C4-2B (cell line): ENCODE measurements around the gene ELOVL2.

Source experiments
- CTCF ChIP-seq: fragments of 450-650 bp; conservative IDR thresholded peaks from 2 replicates; pipeline ENCODE4 v1.5.1; 2017; ENCODE audit warnings: mild to moderate bottlenecking
- ZFX ChIP-seq: fragments of 450-650 bp; IDR thresholded peaks from 2 replicates; pipeline ENCODE4 v1.6.1; 2017

GRCh38 chr6:10954590-10955010 lies 89.5 kb downstream of the ELOVL2 start:
- TF ChIP-seq CTCF: peak; percentile 52
- TF ChIP-seq ZFX: no peak
